Endothelial cell of umbilical vein (primary cell): Measurements from ENCODE around the gene PNLIP. TPM values are rescaled to one million over a fixed set of nuclear protein-coding genes. Genes with fewer than 3 reads are reported as not detected.

Source experiments
- BruUV-seq: library from RNA; stranded (reverse); fragments of 400-500 nt; replicated peaks from 2 replicates; lab custom pipeline; 2021; lab: Mats Ljungman, UMichigan
- CTCF ChIA-PET: fragments of 300-600, 350-600 bp; sonication (Branson Sonifier 250); formaldehyde crosslinking; loops from one replicate; lab custom pipeline; 2021; ENCODE audit warnings: antibody characterized with exemption, inconsistent platforms; lab: Charles Lee
- POLR2A ChIA-PET: fragments of 300-600, 350-600 bp; sonication (Branson Sonifier 250); formaldehyde crosslinking; loops from one replicate; lab custom pipeline; 2021; ENCODE audit warnings: antibody characterized with exemption, inconsistent platforms; lab: Charles Lee
- DNase-seq: peaks from one replicate; pipeline ENCODE4 v3.0.0-alpha.2; 2011; ENCODE audit warnings: low read depth, low spot score
- FAIRE-seq: peaks from 2 replicates; lab custom pipeline; 2011; peaks lifted over from hg19 to GRCh38; lab: Jason Lieb, UNC
- H2AFZ ChIP-seq: 2 replicates; pipeline ENCODE4 v1.6.0; 2012; ENCODE audit warnings: low read depth, low read length, control low read depth, inconsistent platforms
- H3K27ac ChIP-seq: 2 replicates; pipeline ENCODE4 v1.5.1; 2011; ENCODE audit warnings: low read depth, mild to moderate bottlenecking, control low read depth, low read length, moderate library complexity; ENCODE audit not compliant: insufficient read depth
- H3K27me3 ChIP-seq, 2 experiments: 2 replicates each; pipeline versions ENCODE4 v1.6.0 to v1.6.1; 2011; ENCODE audit warnings: low read length in 2 of 2, mixed read lengths in 1 of 2; ENCODE audit not compliant: control insufficient read depth in 2 of 2, insufficient read depth in 2 of 2
- H3K36me3 ChIP-seq, 2 experiments: 2 replicates in 1 of 2; 3 replicates in 1 of 2; pipeline ENCODE4 v1.5.1; 2011; ENCODE audit warnings: low read length in 2 of 2, mild to moderate bottlenecking in 1 of 2, moderate library complexity in 1 of 2; ENCODE audit not compliant: control insufficient read depth in 2 of 2, insufficient read depth in 2 of 2; ENCODE audit errors: extremely low read depth in 1 of 2
- H3K4me1 ChIP-seq: 3 replicates; pipeline ENCODE4 v1.5.1; 2011; ENCODE audit warnings: mild to moderate bottlenecking, low read length; ENCODE audit not compliant: control insufficient read depth, insufficient read depth; ENCODE audit errors: extremely low read depth
- H3K4me2 ChIP-seq: 2 replicates; pipeline ENCODE4 v1.6.1; 2011; ENCODE audit warnings: low read length, control low read depth, mixed read lengths; ENCODE audit not compliant: insufficient read depth
- H3K4me3 ChIP-seq, 3 experiments: fragments of 200-600 bp in 1 of 3; sonication (generic), shearing (Covaris generic) in 1 of 3; replicated peaks in 1 of 3; 2 replicates each; pipeline ENCODE4 v1.5.1; 2011 to 2016; ENCODE audit warnings: control low read depth in 3 of 3, low read length in 3 of 3, mild to moderate bottlenecking in 2 of 3, inconsistent platforms in 1 of 3, low read depth in 1 of 3, moderate library complexity in 1 of 3; ENCODE audit not compliant: insufficient read depth in 1 of 3
- H3K79me2 ChIP-seq: 2 replicates; pipeline ENCODE4 v1.6.0; 2012; ENCODE audit warnings: low read length, inconsistent platforms; ENCODE audit not compliant: control insufficient read depth, insufficient read depth
- H3K9ac ChIP-seq: replicated peaks from 2 replicates; pipeline ENCODE3; 2011; ENCODE audit warnings: low read length, control low read depth; ENCODE audit not compliant: insufficient read depth; ENCODE audit errors: extremely low read depth
- H3K9me1 ChIP-seq: replicated peaks from 3 replicates; pipeline ENCODE4 v1.6.0; 2011; ENCODE audit warnings: mild to moderate bottlenecking, low read length; ENCODE audit not compliant: control insufficient read depth, insufficient read depth; ENCODE audit errors: extremely low read depth
- H3K9me3 ChIP-seq: replicated peaks from 2 replicates; pipeline ENCODE4 v1.5.1; 2012; ENCODE audit warnings: low read length, inconsistent platforms; ENCODE audit not compliant: control insufficient read depth, insufficient read depth
- H4K20me1 ChIP-seq: replicated peaks from 2 replicates; pipeline ENCODE3; 2011; ENCODE audit warnings: mild to moderate bottlenecking, low read length; ENCODE audit not compliant: control insufficient read depth, insufficient read depth; ENCODE audit errors: extremely low read depth
- EZH2 ChIP-seq: IDR thresholded peaks from 2 replicates; pipeline ENCODE4 v1.6.1; 2012; ENCODE audit warnings: borderline replicate concordance, low read depth, mild to moderate bottlenecking, moderate library complexity, low read length, inconsistent platforms; ENCODE audit not compliant: severe bottlenecking
- FOS ChIP-seq: IDR thresholded peaks from 2 replicates; pipeline ENCODE4 v1.6.1; 2011; ENCODE audit warnings: mild to moderate bottlenecking, low read length, moderate library complexity, borderline replicate concordance; ENCODE audit not compliant: insufficient read depth
- GATA2 ChIP-seq: IDR thresholded peaks from 2 replicates; pipeline ENCODE4 v1.7.0; 2011; ENCODE audit warnings: low read depth, mild to moderate bottlenecking, moderate library complexity, mixed read lengths, low read length; ENCODE audit not compliant: insufficient read length, insufficient read depth
- JUN ChIP-seq: IDR thresholded peaks from 2 replicates; pipeline ENCODE4 v1.6.1; 2011; ENCODE audit warnings: borderline replicate concordance, low read depth; ENCODE audit not compliant: insufficient read length, insufficient read depth
- MYC ChIP-seq: IDR thresholded peaks from one replicate; pipeline ENCODE4 v1.6.1; 2011; ENCODE audit warnings: mild to moderate bottlenecking, low read depth, low read length
- POLR2A ChIP-seq: IDR thresholded peaks from 2 replicates; pipeline ENCODE4 v1.6.1; 2012; ENCODE audit warnings: low read depth, mild to moderate bottlenecking, control low read depth, low read length
- POLR2AphosphoS5 ChIP-seq: IDR thresholded peaks from 2 replicates; pipeline ENCODE4 v1.6.1; 2012; ENCODE audit warnings: low read depth, mild to moderate bottlenecking, control low read depth, low read length, moderate library complexity; ENCODE audit not compliant: insufficient read depth
- dilution Hi-C: fragments of 300-500 bp; cut with MboI; formaldehyde crosslinking; loops from one replicate; pipeline ENCODE4 v1.15.0; 2019; ENCODE audit warnings: low sequenced_read_pairs; ENCODE audit not compliant: extremely low pct_ligation_motif_present
- intact Hi-C: fragments of 100-400 bp; cut with micrococcal nuclease; formaldehyde crosslinking; loops from one replicate; pipeline ENCODE4 v1.10.0; 2022
- polyA plus RNA-seq, 4 experiments: library from polyadenylated mRNA; depleted of rRNA in 3 of 4; stranded (reverse) in 3 of 4; unstranded in 1 of 4; fragments of >200 nt; gene quantifications; 2 replicates each; pipeline versions ENCODE4 v1.2.1 to v1.2.3, GENCODE V29; 2011 to 2012; ENCODE audit warnings: missing spikeins in 1 of 4
- total RNA-seq: library from RNA; stranded (reverse); gene quantifications from 2 replicates; pipeline ENCODE4 v1.2.3, GENCODE V29; 2021
- TF ChIP-seq, protein P1 (sequence below), 2 donors: IDR thresholded peaks; 1 replicate in 1 of 2; 2 replicates in 1 of 2; pipeline ENCODE4 v1.5.1; 2011; ENCODE audit warnings: low read length in 2 of 2, mild to moderate bottlenecking in 2 of 2, moderate library complexity in 2 of 2, control low read depth in 1 of 2, inconsistent platforms in 1 of 2, low read depth in 1 of 2; ENCODE audit not compliant: insufficient read depth in 1 of 2; ENCODE audit errors: extremely low read depth in 1 of 2
- TF ChIP-seq, protein P2 (sequence below): IDR thresholded peaks from 2 replicates; pipeline ENCODE4 v1.6.1; 2011; ENCODE audit not compliant: insufficient read depth, insufficient read length

PNLIP gene
- total and polyA plus RNA-seq, 2 donors (not counting 3 experiments of a cell fraction or from before 2014, with no cell fraction given): not detected

DNA sequence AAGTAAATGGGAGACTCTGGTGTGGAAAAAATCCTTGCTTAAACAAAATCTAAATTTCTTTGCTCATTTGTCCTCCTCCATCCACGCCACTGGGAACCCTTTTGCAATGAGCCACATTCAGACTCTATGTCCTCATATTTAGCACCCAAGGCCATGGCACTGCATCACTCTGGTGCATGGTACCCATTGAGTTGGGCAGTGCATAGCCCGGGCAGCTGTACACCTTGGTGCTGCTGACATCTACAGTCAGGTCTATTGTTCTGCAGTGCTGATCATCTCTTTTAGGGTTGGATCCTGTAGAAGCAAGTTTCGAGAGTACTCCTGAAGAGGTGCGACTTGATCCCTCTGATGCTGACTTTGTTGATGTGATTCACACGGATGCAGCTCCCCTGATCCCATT lies 51.8 kb downstream of the PNLIP start:
- Histone ChIP-seq H3K4me2 (no peak overlapping the region), H3K9me1 (no peaks in the 10 kb centered on the region), H2AFZ (no peak overlapping the region), H3K9me3 (no peaks in the 10 kb centered on the region), H3K79me2 (no peaks in the 10 kb centered on the region), H3K36me3 (no peaks in the 10 kb centered on the region), H3K27ac (no peak overlapping the region), H4K20me1 (no peaks in the 10 kb centered on the region), H3K4me3 (no peak overlapping the region), H3K4me1 (no peaks in the 10 kb centered on the region), H3K9ac (no peak overlapping the region), H3K27me3 (no peaks in the 10 kb centered on the region)
- CTCF ChIA-PET: no interaction called here
- DNase-seq (no peak), FAIRE-seq (no peak)
- BruUV-seq: no TSS peak
- POLR2A ChIA-PET: no interaction called here
- intact Hi-C loops: no loop called here
- dilution Hi-C loops: no loop called here
- no peak for TF ChIP-seq MYC

DNA sequence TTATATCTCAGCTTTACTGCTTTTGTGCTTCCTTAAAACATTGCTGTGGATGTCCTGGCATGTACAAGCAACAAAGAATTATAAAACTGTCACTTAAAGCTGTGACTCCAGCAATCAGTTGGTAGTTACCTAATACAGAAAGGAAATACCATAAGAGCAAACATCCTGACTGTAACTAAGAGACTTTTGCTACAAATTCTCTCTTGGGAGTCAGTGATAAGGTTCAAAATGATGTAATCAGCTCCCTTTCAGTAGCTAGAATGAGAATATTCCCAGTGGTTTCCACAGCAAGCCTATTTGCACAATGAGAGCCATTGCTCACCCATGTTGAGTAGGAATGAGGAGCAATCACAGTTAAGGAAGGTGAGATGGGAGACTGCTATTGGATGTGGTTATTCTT lies 52.6 kb downstream of the PNLIP start:
- intact Hi-C loops: no loop called here

More for the DNA sequence above, 52.6 kb downstream of the PNLIP start:
- Histone ChIP-seq H3K79me2 (no peaks in the 10 kb centered on the region), H3K27ac (no peak overlapping the region), H3K4me3 (no peak overlapping the region), H4K20me1 (no peaks in the 10 kb centered on the region), H3K4me1 (no peaks in the 10 kb centered on the region), H3K9ac (no peak overlapping the region), H3K9me3 (no peaks in the 10 kb centered on the region), H3K9me1 (no peaks in the 10 kb centered on the region), H2AFZ (no peak overlapping the region), H3K36me3 (no peaks in the 10 kb centered on the region), H3K4me2 (no peak overlapping the region), H3K27me3 (no peaks in the 10 kb centered on the region)
- no peak for DNase-seq
- TF ChIP-seq, protein P1, sequence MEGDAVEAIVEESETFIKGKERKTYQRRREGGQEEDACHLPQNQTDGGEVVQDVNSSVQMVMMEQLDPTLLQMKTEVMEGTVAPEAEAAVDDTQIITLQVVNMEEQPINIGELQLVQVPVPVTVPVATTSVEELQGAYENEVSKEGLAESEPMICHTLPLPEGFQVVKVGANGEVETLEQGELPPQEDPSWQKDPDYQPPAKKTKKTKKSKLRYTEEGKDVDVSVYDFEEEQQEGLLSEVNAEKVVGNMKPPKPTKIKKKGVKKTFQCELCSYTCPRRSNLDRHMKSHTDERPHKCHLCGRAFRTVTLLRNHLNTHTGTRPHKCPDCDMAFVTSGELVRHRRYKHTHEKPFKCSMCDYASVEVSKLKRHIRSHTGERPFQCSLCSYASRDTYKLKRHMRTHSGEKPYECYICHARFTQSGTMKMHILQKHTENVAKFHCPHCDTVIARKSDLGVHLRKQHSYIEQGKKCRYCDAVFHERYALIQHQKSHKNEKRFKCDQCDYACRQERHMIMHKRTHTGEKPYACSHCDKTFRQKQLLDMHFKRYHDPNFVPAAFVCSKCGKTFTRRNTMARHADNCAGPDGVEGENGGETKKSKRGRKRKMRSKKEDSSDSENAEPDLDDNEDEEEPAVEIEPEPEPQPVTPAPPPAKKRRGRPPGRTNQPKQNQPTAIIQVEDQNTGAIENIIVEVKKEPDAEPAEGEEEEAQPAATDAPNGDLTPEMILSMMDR (IDR thresholded peaks at IDR 0.05; ENCODE audit: extremely low read depth in 1 of 2, insufficient read depth in 1 of 2, low read depth in 1 of 2, low read length in 2 of 2): no peak
- TF ChIP-seq EZH2 (no peak), GATA2 (no peak), POLR2AphosphoS5 (no peak), MYC (no peak), POLR2A (no peak), JUN (no peak), FOS (no peak)
- TF ChIP-seq, protein P2, sequence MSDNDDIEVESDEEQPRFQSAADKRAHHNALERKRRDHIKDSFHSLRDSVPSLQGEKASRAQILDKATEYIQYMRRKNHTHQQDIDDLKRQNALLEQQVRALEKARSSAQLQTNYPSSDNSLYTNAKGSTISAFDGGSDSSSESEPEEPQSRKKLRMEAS: no peak
- dilution Hi-C loops: no loop called here
- CTCF ChIA-PET: no interaction called here
- POLR2A ChIA-PET: no interaction called here
- BruUV-seq: no TSS peak
- FAIRE-seq: no peak
